HepG2 (cell line): Measurements from ENCODE around the gene CFL1. TPM values are rescaled to one million over a fixed set of nuclear protein-coding genes. Genes with fewer than 3 reads are reported as not detected.

Experiments used
- ATF6 ChIP-seq: sonication (generic); formaldehyde crosslinking; conservative IDR thresholded peaks from 2 replicates; pipeline ENCODE4 v1.4.0; 2020; ENCODE audit warnings: missing genetic modification reagents
- CREB1 ChIP-seq, 2 experiments: fragments of 450-650 bp in 1 of 2; IDR thresholded peaks; 2 replicates each; pipeline ENCODE4 v1.6.1; 2016 to 2017; ENCODE audit warnings: control low read depth in 1 of 2, mild to moderate bottlenecking in 1 of 2, missing compliant biosample characterization in 1 of 2, missing genetic modification characterization in 1 of 2
- ETV6 ChIP-seq: sonication (generic); formaldehyde crosslinking; conservative IDR thresholded peaks from 2 replicates; pipeline ENCODE4 v1.4.0; 2020; ENCODE audit warnings: missing genetic modification reagents
- EZH2 ChIP-seq: conservative IDR thresholded peaks from 2 replicates; pipeline ENCODE4 v1.6.1; 2012; ENCODE audit warnings: mild to moderate bottlenecking, low read depth, low read length, moderate library complexity
- HNRNPH1 ChIP-seq: fragments of 200-400 bp; formaldehyde crosslinking; optimal IDR thresholded peaks from 2 replicates; pipeline ENCODE3; 2017; ENCODE audit warnings: mild to moderate bottlenecking, low read depth, low read length
- KLF12 ChIP-seq: sonication (generic); formaldehyde crosslinking; IDR thresholded peaks from 2 replicates; pipeline ENCODE4 v1.4.0; 2020; ENCODE audit warnings: missing genetic modification reagents, borderline replicate concordance
- MAZ ChIP-seq, 2 experiments: sonication (generic) in 1 of 2; formaldehyde crosslinking in 1 of 2; IDR thresholded peaks; 2 replicates each; pipeline versions ENCODE4 v1.5.0 to v1.6.1; 2012 to 2020; ENCODE audit warnings: low read depth in 2 of 2, mild to moderate bottlenecking in 2 of 2, borderline replicate concordance in 1 of 2, improper control_type of control experiment in 1 of 2, low read length in 1 of 2, missing genetic modification reagents in 1 of 2, moderate library complexity in 1 of 2
- MBNL3 ChIP-seq: fragments of 250-450 bp; sonication (Bioruptor Pico); conservative IDR thresholded peaks from 2 replicates; pipeline ENCODE4 v1.8.0; 2022; ENCODE audit warnings: mild to moderate bottlenecking, inconsistent platforms
- NPAS2 ChIP-seq: sonication (generic); formaldehyde crosslinking; IDR thresholded peaks from 2 replicates; pipeline ENCODE4 v1.8.0; 2022; ENCODE audit warnings: mild to moderate bottlenecking, missing genetic modification reagents, borderline replicate concordance
- PAF1 ChIP-seq: IDR thresholded peaks from 2 replicates; pipeline ENCODE4 v1.6.1; 2016; ENCODE audit warnings: missing genetic modification reagents, missing compliant biosample characterization
- RBM39 ChIP-seq: fragments of 200-400 bp; formaldehyde crosslinking; IDR thresholded peaks from one replicate; pipeline ENCODE4 v1.6.1; 2018; ENCODE audit warnings: antibody characterized with exemption, mild to moderate bottlenecking, low read depth, low read length; ENCODE audit not compliant: poor library complexity, severe bottlenecking
- SNAI1 ChIP-seq: sonication (generic); formaldehyde crosslinking; IDR thresholded peaks from 2 replicates; pipeline ENCODE4 v1.5.0; 2020; ENCODE audit warnings: mild to moderate bottlenecking, missing genetic modification reagents, borderline replicate concordance
- SRSF1 ChIP-seq: fragments of 200-400 bp; formaldehyde crosslinking; optimal IDR thresholded peaks from 2 replicates; pipeline ENCODE3; 2017; ENCODE audit warnings: mild to moderate bottlenecking, low read depth, low read length, moderate library complexity
- TBX3 ChIP-seq: fragments of 450-650 bp; IDR thresholded peaks from 2 replicates; pipeline ENCODE4 v1.6.1; 2017; ENCODE audit warnings: antibody characterized with exemption, mild to moderate bottlenecking, inconsistent platforms, borderline replicate concordance
- TERF1 ChIP-seq: sonication (generic); formaldehyde crosslinking; IDR thresholded peaks from 2 replicates; pipeline ENCODE4 v1.8.0; 2022; ENCODE audit warnings: mild to moderate bottlenecking, missing genetic modification reagents, moderate library complexity
- ZFP41 ChIP-seq: sonication (generic); formaldehyde crosslinking; IDR thresholded peaks from 2 replicates; pipeline ENCODE4 v1.4.0; 2020; ENCODE audit warnings: mild to moderate bottlenecking, missing genetic modification reagents, borderline replicate concordance
- ZNF850 ChIP-seq: sonication (generic); formaldehyde crosslinking; conservative IDR thresholded peaks from 2 replicates; pipeline ENCODE4 v1.9.0; 2021; ENCODE audit warnings: mild to moderate bottlenecking, missing genetic modification reagents
- ZSCAN20 ChIP-seq: sonication (generic); formaldehyde crosslinking; IDR thresholded peaks from 2 replicates; pipeline ENCODE4 v1.4.0; 2020; ENCODE audit warnings: missing genetic modification reagents, mild to moderate bottlenecking, borderline replicate concordance
- ZZZ3 ChIP-seq: sonication (generic); formaldehyde crosslinking; IDR thresholded peaks from 2 replicates; pipeline ENCODE4 v1.4.0; 2020; ENCODE audit warnings: missing genetic modification reagents, mild to moderate bottlenecking, borderline replicate concordance
- polyA plus RNA-seq, 8 experiments: library from polyadenylated mRNA; depleted of rRNA in 3 of 8; stranded (reverse) in 7 of 8; unstranded in 1 of 8; fragments of >200 nt; fragmentation: Illumina TruSeq in 4 of 8; extraction: Trizol in 4 of 8; gene quantifications; 2 replicates each; pipeline versions ENCODE4 v1.2.1 to v1.2.3, GENCODE V29; 2011 to 2016; ENCODE audit warnings: low read depth in 4 of 8, missing spikeins in 1 of 8, mixed read lengths in 1 of 8; ENCODE audit not compliant: insufficient read depth in 1 of 8
- total RNA-seq, 5 experiments: library from RNA; depleted of rRNA; stranded (reverse); fragments of >200 nt; fragmentation: Illumina TruSeq; extraction: Trizol; gene quantifications; 2 replicates each; pipeline ENCODE4 v1.2.3, GENCODE V29; 2016; ENCODE audit warnings: low read depth in 1 of 5
- TF ChIP-seq, protein P1 (sequence below): sonication (generic); formaldehyde crosslinking; IDR thresholded peaks from 2 replicates; pipeline ENCODE4 v1.5.0; 2020; ENCODE audit warnings: missing genetic modification reagents

CFL1 gene
- total and polyA plus RNA-seq, 2 of the 13 experiments (the other 11 are each of a cell fraction or from before 2014, with no cell fraction given) = 379 to 383 TPM

DNA sequence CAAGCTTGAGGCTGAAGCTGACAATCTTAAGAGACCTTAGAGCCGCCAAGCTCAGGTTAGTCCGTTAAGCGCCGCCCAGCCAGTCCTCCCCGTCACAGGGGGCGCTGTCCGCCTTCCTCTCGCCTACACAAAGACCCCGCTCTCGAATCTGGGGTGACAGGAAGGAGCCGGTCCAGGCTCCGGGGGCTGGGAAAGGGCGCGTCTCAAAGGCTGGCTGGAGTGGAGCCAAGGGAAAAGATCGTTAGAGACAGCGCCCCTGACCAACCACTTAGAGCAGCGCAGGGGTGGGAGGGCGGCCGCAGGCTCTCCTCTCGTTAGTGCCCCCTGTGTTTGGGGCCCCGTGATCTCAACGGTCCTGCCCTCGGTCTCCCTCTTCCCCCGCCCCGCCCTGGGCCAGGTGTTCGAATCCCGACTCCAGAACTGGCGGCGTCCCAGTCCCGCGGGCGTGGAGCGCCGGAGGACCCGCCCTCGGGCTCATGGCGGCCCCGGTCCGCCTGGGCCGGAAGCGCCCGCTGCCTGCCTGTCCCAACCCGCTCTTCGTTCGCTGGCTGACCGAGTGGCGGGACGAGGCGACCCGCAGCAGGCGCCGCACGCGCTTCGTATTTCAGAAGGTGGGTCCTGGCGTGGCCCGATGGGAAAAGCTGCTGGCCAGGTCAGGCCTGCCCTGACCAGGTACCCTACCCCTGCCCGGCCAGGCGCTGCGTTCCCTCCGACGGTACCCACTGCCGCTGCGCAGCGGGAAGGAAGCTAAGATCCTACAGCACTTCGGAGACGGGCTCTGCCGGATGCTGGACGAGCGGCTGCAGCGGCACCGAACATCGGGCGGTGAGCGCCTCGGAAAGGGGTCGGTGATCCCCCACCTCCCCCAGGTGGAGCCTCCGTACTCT is 2.5 kb upstream of the CFL1 start, which contains the start of gene MUS81 (continued):
- TF ChIP-seq MAZ (IDR thresholded peaks at IDR 0.05; ENCODE audit: borderline replicate concordance, low read depth, low read length) (peak; percentile 59; the same call in 1 of the 2 replicates), MAZ (CRISPR knock-in tag; IDR thresholded peaks at IDR 0.05; ENCODE audit: low read depth) (peak; percentile 88), SNAI1 (peak; percentile 92), HNRNPH1 (no peak), MBNL3 (no peak), SRSF1 (no peak), ZFP41 (CRISPR knock-in tag) (no peak), TERF1 (CRISPR knock-in tag) (no peak), RBM39 (peak; percentile 75), ATF6 (CRISPR knock-in tag) (no peak), EZH2 (no peak), ZSCAN20 (no peak; the same call in 1 of the 2 replicates), KLF12 (peak; percentile 84; the same call in 1 of the 2 replicates), ZZZ3 (no peak), NPAS2 (no peak), ZNF850 (CRISPR knock-in tag) (0 out of 2 replicates have a peak, but pooled peaks have one; percentile 82), PAF1 (CRISPR knock-in tag) (no peak), ETV6 (no peak; the same call in 1 of the 2 replicates), TBX3 (no peak), CREB1 (IDR thresholded peaks at IDR 0.05) (0 out of 2 replicates have a peak, but pooled peaks have one; percentile 20), CREB1 (CRISPR knock-in tag; IDR thresholded peaks at IDR 0.05) (peak; percentile 75; the same call in 1 of the 2 replicates)
- TF ChIP-seq, protein P1, sequence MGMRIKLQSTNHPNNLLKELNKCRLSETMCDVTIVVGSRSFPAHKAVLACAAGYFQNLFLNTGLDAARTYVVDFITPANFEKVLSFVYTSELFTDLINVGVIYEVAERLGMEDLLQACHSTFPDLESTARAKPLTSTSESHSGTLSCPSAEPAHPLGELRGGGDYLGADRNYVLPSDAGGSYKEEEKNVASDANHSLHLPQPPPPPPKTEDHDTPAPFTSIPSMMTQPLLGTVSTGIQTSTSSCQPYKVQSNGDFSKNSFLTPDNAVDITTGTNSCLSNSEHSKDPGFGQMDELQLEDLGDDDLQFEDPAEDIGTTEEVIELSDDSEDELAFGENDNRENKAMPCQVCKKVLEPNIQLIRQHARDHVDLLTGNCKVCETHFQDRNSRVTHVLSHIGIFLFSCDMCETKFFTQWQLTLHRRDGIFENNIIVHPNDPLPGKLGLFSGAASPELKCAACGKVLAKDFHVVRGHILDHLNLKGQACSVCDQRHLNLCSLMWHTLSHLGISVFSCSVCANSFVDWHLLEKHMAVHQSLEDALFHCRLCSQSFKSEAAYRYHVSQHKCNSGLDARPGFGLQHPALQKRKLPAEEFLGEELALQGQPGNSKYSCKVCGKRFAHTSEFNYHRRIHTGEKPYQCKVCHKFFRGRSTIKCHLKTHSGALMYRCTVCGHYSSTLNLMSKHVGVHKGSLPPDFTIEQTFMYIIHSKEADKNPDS (CRISPR knock-in tag) = no peak
